GM21619 (cell line): ENCODE results near the gene DSTYK.
"Not testable (repeated sequence)": the region's sequence is repeated elsewhere in the genome, so short reads cannot be mapped to it uniquely, and the experiment has no call there.

Source experiments
- ATAC-seq: cut with Tn5 transposase; IDR thresholded peaks from one replicate; pipeline ENCODE4 v1.9.1; 2021; ENCODE audit not compliant: unreplicated experiment

Gene DSTYK

DNA sequence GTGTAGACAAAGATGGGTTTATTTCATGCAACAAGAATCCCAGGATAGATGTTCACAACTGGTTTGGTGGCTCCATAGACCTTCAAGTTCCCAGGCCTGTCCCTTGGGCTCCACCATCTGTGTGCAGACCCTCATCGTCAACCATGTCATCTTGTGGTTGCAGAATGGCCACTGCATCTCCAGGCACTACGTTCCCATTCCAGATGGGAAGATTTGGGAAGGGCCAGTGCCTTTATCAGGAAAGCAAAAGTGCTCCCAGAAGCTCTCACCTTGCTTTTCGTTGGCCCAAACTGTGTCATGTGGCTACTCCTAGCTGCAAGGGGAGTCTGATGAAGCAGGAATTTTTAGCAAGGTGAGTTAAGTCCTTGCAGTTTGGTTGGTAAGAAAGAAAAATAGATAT lies 29.1 kb upstream of the DSTYK start:
- no peak for ATAC-seq

DNA sequence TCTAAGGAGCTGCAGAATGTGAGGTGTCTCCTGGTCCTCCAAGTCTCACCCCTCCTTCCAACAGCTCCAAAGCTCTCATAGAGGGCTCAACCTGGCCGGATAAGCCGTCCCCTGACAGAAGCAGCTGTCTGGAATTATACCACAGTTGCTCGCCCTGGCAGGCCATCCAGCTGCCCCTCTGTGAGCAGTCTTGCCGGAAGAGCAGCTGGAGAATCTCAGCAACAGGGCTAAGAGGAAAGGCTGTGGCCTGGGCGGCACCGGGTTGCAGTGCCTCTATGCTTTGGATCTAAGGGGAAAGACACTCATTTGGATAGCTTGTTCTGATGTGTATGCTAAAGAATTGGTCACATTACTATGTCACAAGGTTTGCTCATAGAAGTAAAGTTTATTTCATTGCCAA lies 28.6 kb upstream of the DSTYK start:
- no peak for ATAC-seq

DNA sequence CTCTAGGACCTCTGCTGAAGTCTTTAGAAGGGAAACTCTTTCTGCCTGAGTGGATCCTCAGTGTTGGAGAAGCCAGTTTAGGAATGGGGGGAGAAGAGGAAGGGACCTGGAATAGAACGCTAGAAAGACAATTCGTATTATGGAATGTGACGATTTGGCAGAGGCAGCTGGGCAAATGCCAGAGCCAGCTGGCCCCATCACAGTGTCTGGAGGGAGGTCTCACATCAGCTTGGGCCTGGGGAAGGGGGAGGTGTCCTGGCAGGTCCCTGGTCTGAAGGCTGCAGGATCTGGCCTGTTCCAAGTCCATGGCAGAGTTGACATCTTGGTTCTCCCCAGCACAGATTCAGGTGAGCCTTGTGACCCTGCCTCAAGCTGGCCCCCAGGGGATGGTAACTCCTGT lies 27.6 kb upstream of the DSTYK start:
- no peak for ATAC-seq

DNA sequence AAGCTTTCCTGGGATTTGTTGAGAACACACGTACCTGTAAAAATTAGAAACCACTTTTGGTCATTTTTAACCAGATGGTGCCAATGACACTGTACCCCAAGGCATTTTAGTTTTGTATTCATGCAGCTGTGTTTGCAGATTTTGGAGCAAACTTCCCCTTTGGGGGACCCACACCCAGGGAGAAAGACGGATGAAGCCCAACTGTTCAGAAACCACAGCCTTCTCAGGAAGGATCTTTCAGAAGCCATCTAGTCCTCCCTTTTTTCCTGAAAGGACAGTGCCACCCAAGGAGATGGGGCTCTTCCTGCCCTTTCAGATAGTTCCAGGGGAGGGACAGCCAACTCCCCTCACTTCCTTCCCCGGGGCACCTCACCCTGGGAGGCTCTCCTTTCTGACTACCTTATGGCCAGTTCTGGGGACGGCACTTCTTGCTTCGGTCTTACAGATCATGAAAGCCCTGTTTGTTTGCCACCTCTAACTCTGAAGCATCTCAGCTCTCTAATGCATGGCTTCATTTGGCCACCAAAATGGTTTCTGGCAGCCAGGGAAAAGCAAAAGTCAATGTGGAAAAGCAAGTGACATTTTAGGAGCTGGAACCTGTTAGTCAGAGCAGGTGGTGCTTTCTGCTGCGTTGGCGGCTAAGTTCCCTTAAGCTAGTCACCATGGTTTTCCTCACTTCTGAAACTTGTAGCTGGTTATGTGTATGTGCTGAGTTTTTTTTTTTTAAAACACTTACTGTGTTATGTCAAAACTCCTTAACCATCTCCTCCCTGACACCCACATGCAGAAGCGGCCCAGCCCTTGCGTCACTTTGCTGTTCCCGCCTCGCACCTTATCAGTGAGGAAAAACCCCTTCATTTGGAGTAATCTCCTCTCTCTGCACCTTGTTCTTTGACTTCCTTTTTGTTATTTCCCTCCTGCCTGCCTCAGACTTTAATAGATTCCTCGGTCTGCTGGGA lies 26.3 kb upstream of the DSTYK start:
- no peak for ATAC-seq

DNA sequence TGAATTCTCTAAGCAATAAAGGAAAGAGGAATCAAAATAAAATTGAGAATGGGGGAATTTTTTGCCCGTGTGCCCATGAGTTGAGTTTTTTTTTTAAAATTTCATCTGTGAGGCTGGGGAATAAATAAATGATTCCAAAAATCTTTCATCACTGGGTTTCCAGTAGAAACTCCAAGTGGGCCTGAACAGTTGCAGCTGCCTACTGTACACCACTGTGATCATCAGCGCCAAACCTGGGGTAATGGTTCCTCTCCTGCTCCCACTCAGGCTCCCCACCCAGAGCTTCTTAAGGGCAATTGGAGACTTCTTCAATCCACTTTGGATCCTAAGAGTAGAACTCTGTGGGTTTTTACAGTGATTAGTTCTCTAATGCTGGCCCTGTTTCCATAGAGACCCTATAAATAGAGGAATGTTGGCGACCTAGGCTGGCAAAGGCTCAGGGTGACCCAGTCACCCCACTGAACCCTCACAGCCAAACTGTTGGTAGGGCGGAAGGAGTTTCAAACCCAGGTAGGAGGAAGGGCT lies 25.5 kb upstream of the DSTYK start:
- ATAC-seq, result no peak

DNA sequence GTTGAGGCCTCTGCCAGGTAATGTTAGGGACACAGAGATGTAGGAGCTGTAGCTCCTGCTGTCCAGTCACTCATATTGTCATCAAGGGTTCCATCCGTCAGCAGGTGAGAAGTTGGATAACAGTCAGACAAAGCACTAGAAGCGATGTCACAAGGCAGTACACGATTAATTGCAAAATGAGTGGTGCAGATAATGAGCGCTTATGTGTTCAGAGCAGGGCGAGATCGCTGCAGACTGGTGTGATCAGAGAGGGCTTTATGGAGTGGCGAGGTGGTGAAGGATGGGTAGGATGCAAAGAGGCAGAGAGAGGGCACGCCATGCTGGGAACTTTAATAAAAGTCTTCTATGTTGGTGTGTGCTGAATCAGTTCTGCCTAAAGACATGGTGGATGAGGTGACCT lies 25.0 kb upstream of the DSTYK start:
- ATAC-seq, result no peak

DNA sequence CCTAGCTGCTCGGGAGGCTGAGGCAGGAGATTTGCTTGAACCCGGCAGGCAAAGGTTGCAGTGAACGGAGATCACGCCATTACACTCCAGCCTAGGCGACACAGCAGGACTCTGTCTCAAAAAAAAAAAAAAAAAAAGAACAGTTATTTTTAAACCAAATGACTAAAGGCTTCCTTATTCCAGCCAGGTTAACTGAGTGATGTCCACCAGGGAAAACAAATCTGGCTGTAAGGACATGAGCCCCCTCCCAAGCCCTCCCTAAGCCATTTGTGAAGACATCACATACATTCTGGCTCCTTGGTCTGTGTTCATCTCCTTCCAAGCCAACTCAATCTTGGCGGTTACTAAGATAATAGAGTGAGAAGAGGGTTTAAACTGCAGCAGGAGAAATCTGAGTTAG lies 24.4 kb upstream of the DSTYK start:
- ATAC-seq, result no peak

DNA sequence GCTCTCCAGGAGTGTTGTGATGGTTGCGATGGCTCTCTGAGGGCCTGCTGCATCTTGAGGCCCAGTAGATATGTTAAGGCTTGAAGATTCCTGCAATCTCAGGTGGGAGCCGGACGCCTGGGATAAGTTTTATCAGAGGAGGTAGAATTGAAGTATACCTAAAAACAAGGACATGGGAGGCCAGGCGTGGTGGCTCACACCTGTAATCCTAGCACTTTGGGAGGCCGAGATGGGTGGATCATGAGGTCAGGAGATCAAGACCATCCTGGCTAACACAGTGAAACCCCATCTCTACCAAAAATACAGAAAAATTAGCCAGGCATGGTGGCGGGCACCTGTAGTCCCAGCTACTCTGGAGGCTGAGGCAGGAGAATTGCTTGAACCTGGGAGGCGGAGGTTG lies 22.5 kb upstream of the DSTYK start:
- ATAC-seq, result not testable (repeated sequence)

DNA sequence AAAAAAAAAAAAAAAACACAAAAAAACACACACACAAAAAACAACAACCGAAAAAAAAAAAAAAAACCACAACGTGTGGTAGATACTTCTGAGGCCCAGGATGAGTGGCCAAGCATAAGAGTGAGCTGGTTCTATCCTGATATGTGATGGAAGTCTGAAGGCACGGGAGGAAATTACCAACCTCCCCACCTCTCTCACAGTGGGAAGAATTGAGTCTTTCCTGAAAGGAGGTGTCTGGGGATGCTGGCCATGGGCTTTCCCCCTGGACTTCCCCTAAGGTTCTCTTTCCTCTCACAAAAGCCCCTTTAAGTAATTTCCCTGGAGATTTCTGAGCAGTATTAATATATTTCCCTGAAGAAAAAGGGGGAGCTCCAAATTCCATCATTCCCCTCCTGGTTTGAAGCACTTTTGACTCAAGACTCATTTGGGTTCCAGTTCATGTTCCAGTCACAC lies 21.5 kb upstream of the DSTYK start:
- no peak for ATAC-seq

DNA sequence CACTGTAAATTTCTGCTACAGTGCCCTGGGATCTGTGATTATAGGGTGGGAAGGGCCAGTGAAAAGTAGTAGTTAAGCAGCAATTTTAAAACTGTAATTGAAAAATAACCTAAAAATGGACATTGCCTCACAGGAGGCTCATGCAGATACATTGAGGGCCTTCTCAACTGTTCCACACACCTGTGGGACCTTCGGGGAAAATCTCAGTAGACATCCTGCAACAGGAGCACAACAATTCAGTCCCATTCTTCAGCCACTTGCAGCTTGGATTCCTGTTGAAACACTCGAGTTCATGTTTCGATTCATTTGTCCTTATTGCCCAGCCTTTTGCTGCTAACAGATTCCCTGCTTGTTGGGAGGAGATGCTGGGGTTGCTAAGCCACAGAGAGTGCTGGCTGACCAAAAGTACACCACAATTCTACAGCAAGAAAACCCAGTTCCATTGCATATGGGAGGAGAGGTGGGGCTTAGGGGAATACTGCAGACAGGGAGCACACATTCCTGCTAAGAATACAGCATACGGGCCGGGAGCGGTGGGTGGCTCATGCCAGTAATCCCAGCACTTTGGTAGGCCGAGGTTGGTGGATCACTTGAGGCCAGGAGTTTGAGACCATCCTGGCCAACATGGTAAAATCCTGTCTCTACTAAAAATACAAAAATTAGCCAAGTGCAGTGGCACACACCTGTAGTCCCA lies 20.8 kb upstream of the DSTYK start:
- no peak for ATAC-seq

DNA sequence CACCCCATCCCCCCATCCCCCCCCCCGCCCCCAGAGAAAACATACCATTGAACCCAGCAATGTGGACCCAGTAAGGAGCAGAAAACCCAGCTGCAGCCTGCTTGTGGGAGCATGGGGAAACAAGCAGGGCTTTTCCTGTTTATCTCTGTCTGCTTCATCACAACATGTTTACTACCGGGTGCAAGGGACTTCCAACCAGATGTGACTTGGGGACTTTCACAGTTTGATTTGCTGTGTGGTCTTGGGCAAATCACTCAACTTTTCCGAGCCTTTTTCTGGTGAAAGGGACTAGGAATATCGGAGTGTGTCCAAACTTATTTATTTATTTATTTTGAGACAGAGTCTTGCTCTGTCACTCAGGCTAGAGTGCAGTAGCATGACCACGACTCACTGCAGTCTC lies 19.5 kb upstream of the DSTYK start:
- ATAC-seq, result no peak

DNA sequence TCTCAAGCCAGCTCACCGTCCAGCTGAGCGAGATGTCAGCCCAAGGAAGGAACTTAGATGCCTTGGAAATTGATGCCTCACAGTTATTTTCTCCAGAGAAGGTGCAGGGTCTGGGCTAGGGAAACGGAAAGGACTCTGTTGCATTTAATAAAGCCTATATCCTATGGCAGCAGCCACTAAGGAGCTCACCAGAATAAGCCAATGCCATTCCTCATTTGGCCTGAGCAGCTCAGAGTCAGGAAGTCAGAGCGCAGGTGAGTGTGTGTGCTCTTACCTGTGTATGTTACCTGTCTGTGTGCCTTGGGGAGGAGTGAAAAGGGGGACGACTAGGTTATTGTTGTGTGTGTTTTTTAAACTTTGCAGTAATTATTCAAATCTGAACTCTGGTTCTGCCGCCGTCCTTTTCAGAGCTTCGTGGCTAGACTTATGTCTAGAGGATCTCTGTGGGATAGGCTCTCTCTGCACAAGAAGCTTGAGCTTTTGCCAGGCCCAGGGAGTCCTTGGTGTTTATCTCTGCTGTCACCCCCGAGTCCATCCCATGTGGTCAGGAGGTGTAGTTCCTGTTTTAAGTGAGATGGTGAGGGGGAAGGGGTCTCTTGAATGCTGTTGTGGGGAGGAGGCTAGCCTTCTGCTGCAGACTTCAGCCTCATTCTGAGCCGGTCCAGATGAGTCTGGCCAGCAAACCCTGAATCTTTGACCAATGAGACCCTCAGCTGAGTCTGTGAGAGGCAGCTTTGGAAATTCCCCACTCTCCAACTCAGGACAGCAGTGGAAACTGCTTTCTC lies 18.6 kb upstream of the DSTYK start:
- ATAC-seq, result no peak

DNA sequence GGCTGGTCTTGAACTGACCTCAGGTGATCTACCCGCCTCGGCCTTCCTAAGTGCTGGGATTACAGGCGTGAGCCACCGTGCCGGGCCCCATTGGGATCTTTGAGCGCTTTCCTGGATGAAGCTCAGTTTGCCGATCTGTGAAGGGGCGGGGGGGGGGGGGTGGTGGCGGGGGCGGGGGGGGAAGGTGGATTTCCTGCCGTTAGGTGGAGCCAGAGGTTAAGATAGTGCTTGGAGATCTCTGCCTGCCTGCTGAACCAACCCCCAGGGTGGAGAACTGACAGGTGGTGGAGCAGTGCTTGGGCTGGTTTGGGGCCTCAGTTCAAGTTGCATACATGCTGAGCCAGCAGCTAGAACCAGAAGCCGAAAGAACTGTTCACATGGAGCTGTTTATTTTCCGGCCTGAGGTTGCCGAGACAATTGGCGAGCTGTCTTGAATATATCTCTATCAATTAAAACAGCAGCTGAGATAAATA lies 17.9 kb upstream of the DSTYK start:
- ATAC-seq, result no peak

DNA sequence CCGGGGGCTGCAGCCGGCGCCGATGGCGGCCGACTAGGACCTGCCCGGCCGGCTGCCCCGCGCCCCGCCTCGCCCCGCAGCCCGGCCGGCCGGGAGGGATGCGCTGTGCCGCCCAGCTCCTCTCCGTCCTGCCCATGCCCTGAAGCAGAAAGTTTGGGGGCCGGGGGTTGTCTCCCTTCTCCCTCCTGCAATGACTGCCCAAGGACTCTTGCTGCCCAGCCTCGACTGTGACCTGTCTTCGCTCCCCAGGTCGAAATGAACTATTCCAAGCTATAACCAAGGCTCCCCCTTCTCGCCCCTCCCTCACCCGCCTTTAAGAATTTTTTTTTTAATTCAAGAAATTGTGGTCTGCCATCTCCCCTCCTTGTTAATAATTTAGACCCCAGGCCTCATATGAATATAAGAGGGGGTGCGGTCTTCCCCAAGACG lies 16.6 kb upstream of the DSTYK start:
- ATAC-seq, result no peak

DNA sequence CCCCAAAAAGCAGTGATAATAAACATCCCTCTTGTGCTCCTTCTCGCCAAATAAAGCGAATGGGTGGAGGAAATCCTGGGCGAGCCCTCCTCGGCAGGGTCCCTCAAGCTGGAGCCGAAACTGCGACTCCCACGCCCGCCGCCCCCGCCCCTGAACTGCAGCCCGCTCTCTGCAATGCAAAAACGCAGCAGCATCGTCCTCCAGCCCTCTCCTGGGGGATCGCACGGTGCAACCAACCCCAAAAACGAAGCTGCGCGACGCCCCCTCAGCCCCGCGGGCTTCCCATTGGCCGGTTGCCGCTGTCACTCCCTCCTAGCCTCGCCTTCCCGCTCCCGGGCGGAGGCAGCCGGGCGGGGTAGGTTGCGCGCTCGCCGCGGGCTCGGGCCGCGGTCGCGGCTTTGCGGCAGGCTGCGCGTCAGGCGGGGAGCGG lies 16.1 kb upstream of the DSTYK start, which contains the start of gene TMCC2:
Gene TMCC2, plus strand, starts transcription at position 363 of the 430 bp plus-strand sequence. CDS start 619 bp downstream, outside the sequence.
- no peak for ATAC-seq

DNA sequence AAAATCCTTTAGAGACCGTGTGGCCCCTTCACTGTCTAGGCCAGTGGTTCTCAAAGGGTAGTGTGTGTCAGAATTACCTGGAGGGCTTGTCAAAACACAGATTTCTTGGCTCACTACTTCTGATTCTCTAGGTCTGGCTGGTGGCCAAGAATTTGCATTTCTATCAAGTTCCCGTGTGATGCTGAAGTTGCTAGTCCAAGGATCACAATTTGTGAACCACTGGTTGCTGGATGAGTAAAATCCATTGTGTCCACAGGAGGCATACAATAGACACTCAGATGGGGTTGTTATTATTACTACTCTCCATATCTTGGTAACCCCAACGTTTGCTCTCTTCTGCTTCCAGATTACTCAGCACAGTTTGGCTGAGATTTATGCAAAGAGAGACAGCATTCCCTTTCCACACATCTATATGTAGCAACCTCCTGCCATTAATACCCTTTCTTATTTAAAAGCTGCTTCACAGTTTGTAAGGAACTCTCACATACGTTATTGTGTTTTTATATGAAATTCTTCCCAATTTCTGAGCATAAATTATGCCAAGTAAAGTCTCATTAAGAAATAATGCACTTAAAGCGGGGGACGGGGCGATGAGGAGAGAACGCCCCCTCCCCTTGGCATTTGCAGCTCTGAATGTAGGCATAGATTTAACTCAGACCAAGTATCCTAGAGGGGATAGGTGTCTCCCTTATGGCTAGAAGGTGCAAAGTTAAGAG lies 15.5 kb upstream of the DSTYK start:
- ATAC-seq, result no peak

DNA sequence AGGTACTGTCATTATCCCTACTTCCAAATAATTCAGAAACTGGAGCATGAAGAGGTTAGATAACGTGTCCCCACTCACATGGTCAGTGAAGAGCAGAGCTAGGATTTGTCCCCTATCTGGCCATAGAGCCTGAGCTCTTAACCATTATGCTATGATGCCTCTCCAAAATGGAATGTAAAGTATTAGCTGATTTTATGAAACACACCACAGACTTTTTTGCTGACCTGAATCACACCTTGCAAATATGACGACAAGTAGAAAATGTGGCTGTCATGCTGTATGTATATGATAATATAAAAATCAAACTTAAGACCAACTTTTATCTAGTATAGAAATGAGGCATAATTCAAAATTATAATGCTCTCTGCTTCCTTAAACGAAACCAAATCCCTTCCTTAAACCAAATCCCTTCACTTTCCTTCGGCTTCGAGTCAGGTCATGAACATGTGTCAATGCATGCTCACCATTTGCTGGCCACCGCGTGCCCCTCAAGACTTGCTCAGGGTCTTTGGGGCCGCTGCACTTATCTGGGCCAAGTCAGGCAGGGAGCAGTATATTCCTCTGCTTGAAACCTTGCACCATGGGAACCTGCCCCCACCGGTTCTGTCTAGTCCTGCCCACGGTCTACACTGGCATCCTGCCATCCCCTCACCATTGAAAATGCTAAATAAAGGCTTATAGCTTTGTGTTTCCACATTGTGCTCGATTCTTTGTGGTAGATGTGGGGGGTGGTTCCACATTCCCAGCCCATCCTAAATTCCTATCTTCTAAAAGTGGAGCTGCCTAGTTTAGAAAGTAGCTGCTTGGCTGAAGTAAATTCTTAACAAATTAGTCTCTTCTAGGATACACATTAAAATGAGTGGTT lies 14.6 kb upstream of the DSTYK start:
- no peak for ATAC-seq

DNA sequence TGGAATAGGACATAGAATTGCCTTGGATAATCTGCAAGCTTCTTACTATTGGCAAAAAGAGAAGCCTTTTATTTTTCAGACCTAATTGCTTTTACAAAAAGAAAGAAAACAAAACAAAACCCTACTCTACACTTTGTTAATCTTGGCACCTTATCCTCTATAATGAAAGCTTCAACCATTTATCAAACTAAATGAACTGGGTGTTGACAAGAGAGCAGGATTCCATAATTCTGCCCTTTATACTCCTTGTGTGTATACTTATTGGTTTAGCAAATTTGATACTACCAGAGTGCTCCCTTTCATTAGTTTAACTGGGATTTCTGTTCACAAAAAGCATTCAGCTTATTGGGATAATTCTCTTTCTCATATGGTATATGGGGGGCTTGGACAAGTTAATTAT lies 13.2 kb upstream of the DSTYK start:
- ATAC-seq, result no peak

DNA sequence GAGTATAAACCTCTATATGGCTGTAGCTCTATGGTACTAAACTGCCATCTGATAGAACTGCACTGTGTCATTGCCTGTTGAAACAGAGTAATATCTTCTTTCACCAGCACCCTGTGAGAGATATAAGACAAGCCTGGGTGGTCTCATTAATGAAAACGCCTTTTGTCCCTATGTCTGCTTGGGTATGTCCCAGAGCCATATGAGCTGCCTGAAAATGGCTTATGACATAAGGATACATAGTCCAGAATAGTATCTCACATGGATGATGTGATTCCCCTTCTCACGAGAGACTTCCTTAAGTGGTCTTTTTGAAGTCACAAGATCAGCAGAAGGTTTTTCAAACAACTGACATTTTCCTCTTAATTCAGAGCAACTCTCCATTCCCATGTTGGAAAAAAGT lies 8.9 kb upstream of the DSTYK start:
- ATAC-seq, result no peak
